Measurements from ENCODE around the gene FAM110A.
A peak's percentile ranks its signal among the peaks of the same experiment; 100 is the strongest.

Gene FAM110A

DNA sequence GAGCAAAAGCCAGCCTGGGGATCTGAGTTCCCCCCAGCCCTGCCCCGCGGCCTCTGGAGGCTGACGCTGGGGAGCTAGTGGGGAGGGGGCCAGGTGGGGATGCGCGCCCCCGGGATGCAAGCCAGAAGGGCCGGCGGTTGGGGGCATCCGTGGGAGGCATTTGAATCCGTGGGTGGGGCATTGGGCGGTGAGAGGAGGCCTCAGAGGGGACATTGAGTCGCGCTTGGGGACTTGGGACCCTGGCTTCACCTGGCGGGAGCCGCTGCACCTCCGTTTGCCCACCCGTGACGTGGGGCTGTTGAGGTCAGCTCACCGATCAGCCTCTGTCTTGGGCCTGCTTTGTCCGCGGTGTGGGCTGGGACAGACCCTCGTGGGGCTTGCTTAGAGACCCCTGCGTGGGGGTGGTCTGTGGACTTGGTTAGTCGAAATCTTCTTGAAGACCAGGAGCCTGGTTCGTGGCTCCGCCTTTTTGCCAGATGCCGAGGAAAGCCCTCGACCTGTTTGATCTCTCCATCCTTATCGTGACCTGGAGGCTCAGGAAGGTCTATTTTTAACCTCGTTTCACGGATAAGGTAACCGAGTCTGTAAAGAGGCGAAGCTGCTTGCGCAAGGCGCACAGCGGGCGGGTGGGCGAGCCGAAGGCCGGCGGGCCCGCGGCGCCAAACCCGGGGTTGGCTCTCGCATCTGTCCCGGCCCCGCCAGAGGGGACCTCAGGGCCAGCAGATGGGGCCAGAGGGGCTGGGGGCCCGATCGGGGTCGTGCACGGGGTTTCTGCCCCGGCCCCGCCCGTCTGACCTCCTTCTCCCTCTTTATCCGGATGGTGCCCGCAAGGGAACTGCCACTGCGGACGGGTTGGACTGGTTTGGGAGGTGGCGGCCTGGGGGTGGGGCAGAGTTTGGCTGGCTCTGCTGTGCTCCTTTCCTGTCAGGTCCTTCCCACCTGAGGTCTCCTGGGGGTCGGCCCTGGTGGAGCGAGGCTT, 8.3 kb downstream of the FAM110A start:
- TF ChIP-seq, protein P1, sequence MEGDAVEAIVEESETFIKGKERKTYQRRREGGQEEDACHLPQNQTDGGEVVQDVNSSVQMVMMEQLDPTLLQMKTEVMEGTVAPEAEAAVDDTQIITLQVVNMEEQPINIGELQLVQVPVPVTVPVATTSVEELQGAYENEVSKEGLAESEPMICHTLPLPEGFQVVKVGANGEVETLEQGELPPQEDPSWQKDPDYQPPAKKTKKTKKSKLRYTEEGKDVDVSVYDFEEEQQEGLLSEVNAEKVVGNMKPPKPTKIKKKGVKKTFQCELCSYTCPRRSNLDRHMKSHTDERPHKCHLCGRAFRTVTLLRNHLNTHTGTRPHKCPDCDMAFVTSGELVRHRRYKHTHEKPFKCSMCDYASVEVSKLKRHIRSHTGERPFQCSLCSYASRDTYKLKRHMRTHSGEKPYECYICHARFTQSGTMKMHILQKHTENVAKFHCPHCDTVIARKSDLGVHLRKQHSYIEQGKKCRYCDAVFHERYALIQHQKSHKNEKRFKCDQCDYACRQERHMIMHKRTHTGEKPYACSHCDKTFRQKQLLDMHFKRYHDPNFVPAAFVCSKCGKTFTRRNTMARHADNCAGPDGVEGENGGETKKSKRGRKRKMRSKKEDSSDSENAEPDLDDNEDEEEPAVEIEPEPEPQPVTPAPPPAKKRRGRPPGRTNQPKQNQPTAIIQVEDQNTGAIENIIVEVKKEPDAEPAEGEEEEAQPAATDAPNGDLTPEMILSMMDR (IDR thresholded peaks at IDR 0.05; ENCODE audit: low read depth, low read length, missing control alignments): no peak
- in situ Hi-C loops (cut with HindIII; ENCODE audit: low sequenced_read_pairs): no loop called here
- no peak for DNase-seq (ENCODE audit: low read depth)
- peak overlapping the region; percentile 49 for H3K4me3 ChIP-seq (ENCODE audit: low read depth, low read length)

DNA sequence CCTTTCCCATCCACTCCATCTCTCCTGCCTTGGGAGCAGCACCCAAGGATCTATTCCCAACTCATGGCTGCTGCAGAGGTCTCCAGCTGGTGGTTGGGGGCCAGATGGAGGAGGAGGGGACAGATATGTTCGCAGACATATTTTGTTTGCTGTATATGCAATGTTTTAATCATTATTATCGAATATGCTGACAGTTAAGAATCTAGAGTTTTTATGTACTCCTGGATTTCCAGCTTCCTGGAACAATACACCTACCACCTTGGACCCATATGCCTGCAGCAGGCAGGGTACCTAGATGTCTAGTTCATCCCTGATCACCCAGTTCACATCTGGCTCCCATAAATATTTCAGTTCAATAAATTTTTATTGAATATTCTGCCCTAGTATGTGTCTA, 9.0 kb downstream of the FAM110A start:
- no peak overlapping the region for H3K4me3 ChIP-seq (ENCODE audit: low read depth, low read length)
- TF ChIP-seq, protein P1 (IDR thresholded peaks at IDR 0.05; ENCODE audit: low read depth, low read length, missing control alignments): no peak
- in situ Hi-C loops (cut with HindIII; ENCODE audit: low sequenced_read_pairs): no loop called here

DNA sequence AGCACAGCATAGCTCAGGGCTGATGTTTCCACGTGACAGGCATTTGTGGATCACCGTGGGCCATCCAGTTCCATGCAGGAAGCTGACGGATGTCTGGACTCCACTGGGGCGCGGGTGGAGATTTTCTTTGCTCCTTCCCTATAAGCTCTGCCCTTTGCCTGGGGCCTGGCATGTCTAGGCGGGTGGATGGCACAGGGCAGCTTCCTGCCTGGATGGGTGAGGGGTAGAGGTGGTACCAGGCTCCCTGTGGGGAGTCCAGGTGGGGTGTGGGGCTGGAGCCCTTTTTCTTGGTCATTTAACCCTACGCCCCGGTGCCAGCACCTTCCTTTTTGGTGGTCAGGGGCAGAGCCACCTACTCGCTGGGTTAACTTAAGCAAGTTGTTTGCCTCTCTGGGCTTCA, 10.4 kb downstream of the FAM110A start:
- H3K4me3 ChIP-seq (ENCODE audit: low read depth, low read length): no peak overlapping the region
- no peak for DNase-seq (ENCODE audit: low read depth)
- TF ChIP-seq, protein P1 (IDR thresholded peaks at IDR 0.05; ENCODE audit: low read depth, low read length, missing control alignments): no peak
- in situ Hi-C loops (cut with HindIII; ENCODE audit: low sequenced_read_pairs): no loop called here

More for the DNA sequence above, 9.0 kb downstream of the FAM110A start:
- DNase-seq (ENCODE audit: low read depth): no peak

DNA sequence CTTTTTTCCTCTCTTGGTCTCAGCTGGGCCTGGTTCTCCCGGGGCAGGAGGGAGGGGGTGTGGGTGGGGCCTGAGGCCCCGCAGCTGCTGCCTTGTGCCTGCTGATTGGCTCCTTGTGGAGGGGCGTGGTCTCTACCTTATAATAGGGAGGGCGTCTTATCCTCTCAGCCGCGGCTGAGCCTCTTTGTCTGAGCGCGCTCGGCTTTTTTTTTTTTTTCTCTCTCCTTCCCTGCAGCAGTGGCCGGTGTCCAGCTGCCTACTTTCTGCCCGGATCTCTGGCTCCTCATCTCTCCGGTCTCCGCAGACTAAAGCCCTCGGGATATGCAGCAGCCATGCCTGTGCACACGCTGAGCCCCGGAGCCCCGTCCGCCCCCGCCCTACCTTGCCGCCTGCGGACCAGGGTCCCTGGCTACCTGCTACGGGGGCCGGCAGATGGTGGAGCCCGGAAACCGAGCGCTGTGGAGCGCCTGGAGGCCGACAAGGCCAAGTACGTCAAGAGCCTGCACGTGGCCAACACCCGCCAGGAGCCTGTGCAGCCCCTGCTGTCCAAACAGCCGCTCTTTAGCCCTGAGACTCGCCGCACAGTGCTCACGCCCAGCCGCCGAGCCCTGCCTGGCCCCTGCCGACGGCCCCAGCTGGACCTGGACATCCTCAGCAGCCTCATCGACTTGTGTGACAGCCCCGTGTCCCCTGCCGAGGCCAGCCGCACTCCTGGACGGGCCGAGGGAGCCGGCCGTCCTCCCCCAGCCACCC, 11.1 kb downstream of the FAM110A start:
- peak overlapping the region; percentile 44 for H3K4me3 ChIP-seq (ENCODE audit: low read depth, low read length)
- in situ Hi-C loops (cut with HindIII; ENCODE audit: low sequenced_read_pairs): no loop called here
- TF ChIP-seq, protein P1 (IDR thresholded peaks at IDR 0.05; ENCODE audit: low read depth, low read length, missing control alignments): no peak
- DNase-seq (ENCODE audit: low read depth): peak; percentile 80

DNA sequence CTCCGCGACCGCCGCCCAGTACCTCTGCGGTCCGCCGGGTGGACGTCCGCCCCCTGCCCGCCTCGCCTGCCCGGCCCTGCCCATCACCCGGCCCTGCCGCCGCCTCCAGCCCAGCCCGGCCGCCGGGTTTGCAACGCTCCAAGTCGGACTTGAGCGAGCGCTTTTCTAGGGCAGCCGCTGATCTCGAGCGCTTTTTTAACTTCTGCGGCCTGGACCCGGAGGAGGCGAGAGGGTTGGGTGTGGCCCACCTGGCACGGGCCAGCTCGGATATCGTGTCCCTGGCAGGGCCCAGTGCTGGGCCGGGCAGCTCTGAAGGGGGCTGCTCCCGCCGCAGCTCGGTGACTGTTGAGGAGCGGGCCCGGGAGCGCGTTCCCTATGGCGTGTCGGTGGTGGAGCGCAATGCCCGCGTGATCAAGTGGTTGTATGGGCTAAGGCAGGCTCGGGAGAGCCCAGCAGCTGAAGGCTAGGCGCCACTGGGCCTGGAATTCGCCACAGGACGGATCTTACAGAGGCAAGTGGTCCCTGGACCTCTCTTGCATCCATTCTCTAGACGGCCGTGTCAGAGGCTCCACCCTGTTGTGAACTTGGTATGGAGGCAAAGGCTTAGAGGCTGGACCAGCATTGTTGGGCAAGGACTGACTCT, 11.8 kb downstream of the FAM110A start:
- no peak overlapping the region for H3K4me3 ChIP-seq (ENCODE audit: low read depth, low read length)
- no peak for DNase-seq (ENCODE audit: low read depth)
- in situ Hi-C loops (cut with HindIII; ENCODE audit: low sequenced_read_pairs): no loop called here
- TF ChIP-seq, protein P1 (IDR thresholded peaks at IDR 0.05; ENCODE audit: low read depth, low read length, missing control alignments): no peak

Measured in astrocyte of the cerebellum (primary cell).